AG09319 (cell line): ENCODE results near the gene MMP11.

Experiments used
- DNase-seq: peaks from one replicate; pipeline ENCODE4 v3.0.0-alpha.2; 2010; ENCODE audit warnings: low read depth; ENCODE audit errors: extremely low read depth
- CTCF ChIP-seq: IDR thresholded peaks from 2 replicates; pipeline ENCODE4 v1.5.1; 2011; ENCODE audit warnings: low read depth, mild to moderate bottlenecking, inconsistent platforms, low read length, moderate library complexity

The MMP11 gene

GRCh38 chr22:23829845-23830372 lies 57.3 kb downstream of the MMP11 start:
- TF ChIP-seq CTCF: no peak
- DNase-seq: peak; percentile 84

- no peak for DNase-seq
- no peak for TF ChIP-seq CTCF
Measured at GRCh38 chr22:23831261-23831660, 58.6 kb downstream of the MMP11 start.

- DNase-seq: no peak
- TF ChIP-seq CTCF: no peak
Measured at GRCh38 chr22:23831781-23832180, 59.1 kb downstream of the MMP11 start.

GRCh38 chr22:23832226-23833016 lies 59.8 kb downstream of the MMP11 start:
- TF ChIP-seq CTCF: no peak
- DNase-seq: no peak

GRCh38 chr22:23833017-23833751 lies 60.5 kb downstream of the MMP11 start:
- no peak for DNase-seq
- TF ChIP-seq CTCF: no peak
